ENCODE results near the gene DHRS3.

The DHRS3 gene

GRCh38 chr1:12640237-12640957 lies 22.4 kb upstream of the DHRS3 start:
- no peak for DNase-seq (ENCODE audit: low read depth in 2 of 2)

GRCh38 chr1:12637693-12638092 lies 19.7 kb upstream of the DHRS3 start:
- DNase-seq (ENCODE audit: low read depth in 2 of 2), result no peak

GRCh38 chr1:12636098-12636950 lies 18.3 kb upstream of the DHRS3 start:
- DNase-seq (ENCODE audit: low read depth in 2 of 2), result no peak

- DNase-seq (ENCODE audit: low read depth in 2 of 2), result no peak
These were observed 16.7 kb upstream of the DHRS3 start for GRCh38 chr1:12634696-12635202.

- no peak for DNase-seq (ENCODE audit: low read depth in 2 of 2)
These were observed 16.1 kb upstream of the DHRS3 start for GRCh38 chr1:12634156-12634555.

GRCh38 chr1:12631571-12631970 lies 13.6 kb upstream of the DHRS3 start:
- no peak for DNase-seq (ENCODE audit: low read depth in 2 of 2)

- no peak for DNase-seq (ENCODE audit: low read depth in 2 of 2)
These were observed 13.0 kb upstream of the DHRS3 start for GRCh38 chr1:12630946-12631530.

GRCh38 chr1:12629985-12630760 lies 12.2 kb upstream of the DHRS3 start:
- DNase-seq (ENCODE audit: low read depth in 2 of 2), result no peak

GRCh38 chr1:12629511-12629956 lies 11.5 kb upstream of the DHRS3 start:
- DNase-seq (ENCODE audit: low read depth in 2 of 2), result no peak

GRCh38 chr1:12627296-12627695 lies 9.3 kb upstream of the DHRS3 start:
- DNase-seq (ENCODE audit: low read depth in 2 of 2), result no peak

- DNase-seq (ENCODE audit: low read depth in 2 of 2), result no peak
These were observed 8.9 kb upstream of the DHRS3 start for GRCh38 chr1:12626888-12627287.

GRCh38 chr1:12625276-12625675 lies 7.3 kb upstream of the DHRS3 start:
- no peak for DNase-seq (ENCODE audit: low read depth in 2 of 2)

- no peak for DNase-seq (ENCODE audit: low read depth in 2 of 2)
These were observed 4.5 kb upstream of the DHRS3 start for GRCh38 chr1:12622506-12622905.

- DNase-seq (ENCODE audit: low read depth in 2 of 2), result no peak
These were observed 3.6 kb upstream of the DHRS3 start for GRCh38 chr1:12621346-12622335.

- DNase-seq (ENCODE audit: low read depth in 2 of 2), result no peak
These were observed 2.9 kb upstream of the DHRS3 start for GRCh38 chr1:12620931-12621330.

GRCh38 chr1:12620488-12620865 lies 2.5 kb upstream of the DHRS3 start:
- DNase-seq (ENCODE audit: low read depth in 2 of 2), result no peak

GRCh38 chr1:12619792-12620487 lies 1.9 kb upstream of the DHRS3 start:
- peak; percentile 49 to 62 for DNase-seq (ENCODE audit: low read depth in 2 of 2)

- peak; percentile 29 to 43 for DNase-seq (ENCODE audit: low read depth in 2 of 2)
These were observed 1.2 kb upstream of the DHRS3 start for GRCh38 chr1:12618965-12619791.

GRCh38 chr1:12618661-12618964 lies 603 bp upstream of the DHRS3 start:
- no peak for DNase-seq (ENCODE audit: low read depth in 2 of 2)

Measured in stimulated activated CD8-positive, alpha-beta memory T cell treated with anti-CD3 and anti-CD28 coated beads, Interleukin-2, amount 100 ng/mL, for 1 hour (primary cell).